ENCODE measurements around the gene EPHB1. TPM values are rescaled to one million over a fixed set of nuclear protein-coding genes. Genes with fewer than 3 reads are reported as not detected.

Gene EPHB1
- polyA plus RNA-seq, 1 of the 3 experiments (the other 2 are of a cell fraction): 1.2 TPM

- 47% methylated on average over 2 of the region's 2 CpGs for WGBS (ENCODE audit: low lambda C conversion rate)
- TF ChIP-seq SMC3 (IDR thresholded peaks at IDR 0.05; ENCODE audit: low read depth, low read length) (no peak), NRF1 (IDR thresholded peaks at IDR 0.05; ENCODE audit: low read depth, low read length) (no peak), CHD2 (IDR thresholded peaks at IDR 0.05; ENCODE audit: low read length, partially characterized antibody) (no peak), RCOR1 (IDR thresholded peaks at IDR 0.05; ENCODE audit: low read length) (no peak), ZBTB33 (IDR thresholded peaks at IDR 0.05; ENCODE audit: borderline replicate concordance, low read depth) (no peak), RXRA (IDR thresholded peaks at IDR 0.05; ENCODE audit: borderline replicate concordance, low read depth) (no peak), GATA2 (CRISPR knock-in tag; IDR thresholded peaks at IDR 0.05) (no peak), IRF3 (IDR thresholded peaks at IDR 0.05; ENCODE audit: low read depth, low read length) (no peak), TAF1 (IDR thresholded peaks at IDR 0.05; ENCODE audit: borderline replicate concordance, low read depth, low read length) (no peak), TCF12 (IDR thresholded peaks at IDR 0.05) (no peak), MEF2A (IDR thresholded peaks at IDR 0.05; ENCODE audit: borderline replicate concordance, low read depth) (no peak), YY1 (IDR thresholded peaks at IDR 0.05; ENCODE audit: low read depth) (no peak), RFX5 (IDR thresholded peaks at IDR 0.05; ENCODE audit: low read length) (no peak), FOSL2 (IDR thresholded peaks at IDR 0.05; ENCODE audit: borderline replicate concordance, low read depth) (no peak), FOXM1 (IDR thresholded peaks at IDR 0.05; ENCODE audit: low read depth) (no peak), MXI1 (IDR thresholded peaks at IDR 0.05; ENCODE audit: low read depth, low read length) (no peak), SIN3A (IDR thresholded peaks at IDR 0.05; ENCODE audit: borderline replicate concordance, low read depth, low read length) (no peak), EZH2phosphoT487 (IDR thresholded peaks at IDR 0.05; ENCODE audit: borderline replicate concordance, low read depth) (no peak), FOXJ3 (CRISPR knock-in tag; IDR thresholded peaks at IDR 0.05) (no peak), GABPA (IDR thresholded peaks at IDR 0.05; ENCODE audit: low read depth) (no peak)
- CTCF ChIA-PET: no interaction called here
Observed at GRCh38 chr3:134895181-134895580, 100.1 kb downstream of the EPHB1 start.

More at GRCh38 chr3:134895181-134895580, 100.1 kb downstream of the EPHB1 start:
- no peak for DNase-seq
- Histone ChIP-seq H4K20me1 (ENCODE audit: insufficient read depth) (no peaks in the 10 kb centered on the region), H3K4me1 (ENCODE audit: control insufficient read depth in 1 of 2, insufficient read depth in 2 of 2, low read depth in 1 of 2, low read length in 1 of 2) (no peaks in the 10 kb centered on the region), H3K9ac (no peak overlapping the region), H3K36me3 (replicated peaks in 1 of 2; ENCODE audit: control insufficient read depth in 1 of 2, insufficient read depth in 2 of 2, low read length in 1 of 2) (no peaks in the 10 kb centered on the region), H3K4me3 (ENCODE audit: low read depth in 2 of 2, low read length in 1 of 2) (no peak overlapping the region), H3K9me2 (no peaks in the 10 kb centered on the region), H3K27ac (ENCODE audit: low read depth in 2 of 2, low read length in 1 of 2) (no peak overlapping the region), H3F3A (replicated peaks; ENCODE audit: insufficient read depth) (no peaks in the 10 kb centered on the region), H3K79me2 (ENCODE audit: insufficient read depth) (no peaks in the 10 kb centered on the region), H3K27me3 (ENCODE audit: insufficient read depth) (no peaks in the 10 kb centered on the region), H3K9me3 (no peaks in the 10 kb centered on the region), H3K4me2 (no peak overlapping the region), H2AFZ (ENCODE audit: low read depth) (no peak overlapping the region)
- POLR2A ChIA-PET: no interaction called here
